DLD1 (cell line): ENCODE data around the gene NMNAT2.

Experiments used
- in situ Hi-C: cut with HindIII; loops from 2 replicates; pipeline ENCODE4 v1.10.0; 2017; ENCODE audit warnings: low sequenced_read_pairs

Gene NMNAT2

GRCh38 chr1:183270541-183271141, 147.5 kb downstream of the NMNAT2 start:
- in situ Hi-C loops: no loop called here

GRCh38 chr1:183267646-183268431, 150.3 kb downstream of the NMNAT2 start:
- in situ Hi-C loops: no loop called here

DNA sequence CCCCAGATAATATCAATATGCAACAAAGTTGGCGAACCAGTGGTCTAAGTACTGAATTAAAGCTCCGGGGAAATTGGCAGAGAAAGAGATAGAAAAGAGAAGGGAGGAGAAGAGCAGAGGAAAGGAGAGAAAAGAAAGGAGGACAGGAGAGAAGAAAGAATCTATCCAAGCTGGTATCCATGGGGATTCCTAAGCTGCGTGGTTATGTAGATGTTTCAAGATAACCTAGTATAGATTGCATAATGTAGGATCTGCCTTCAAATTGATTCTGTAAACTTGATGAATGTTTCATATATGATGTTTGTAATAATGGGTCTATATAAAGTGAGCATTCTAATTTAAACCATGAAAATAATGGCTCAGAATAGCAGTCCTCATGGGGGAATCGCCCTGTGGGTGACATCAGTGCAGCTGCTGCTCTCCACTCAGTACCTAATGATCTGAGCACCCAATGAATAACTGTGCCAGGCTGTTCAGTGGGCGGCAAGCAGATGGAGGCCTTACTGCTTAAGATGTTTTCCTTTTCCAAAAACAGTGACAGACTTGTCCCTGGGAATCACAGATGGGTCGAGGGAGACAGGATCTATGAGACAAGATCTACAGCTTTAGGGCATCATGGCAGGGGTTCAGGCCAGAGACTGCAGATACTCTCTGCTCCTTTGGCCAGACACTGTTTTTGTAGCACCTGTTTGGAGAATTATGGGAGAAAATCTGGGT, 154.1 kb downstream of the NMNAT2 start:
- in situ Hi-C loops: no loop called here

DNA sequence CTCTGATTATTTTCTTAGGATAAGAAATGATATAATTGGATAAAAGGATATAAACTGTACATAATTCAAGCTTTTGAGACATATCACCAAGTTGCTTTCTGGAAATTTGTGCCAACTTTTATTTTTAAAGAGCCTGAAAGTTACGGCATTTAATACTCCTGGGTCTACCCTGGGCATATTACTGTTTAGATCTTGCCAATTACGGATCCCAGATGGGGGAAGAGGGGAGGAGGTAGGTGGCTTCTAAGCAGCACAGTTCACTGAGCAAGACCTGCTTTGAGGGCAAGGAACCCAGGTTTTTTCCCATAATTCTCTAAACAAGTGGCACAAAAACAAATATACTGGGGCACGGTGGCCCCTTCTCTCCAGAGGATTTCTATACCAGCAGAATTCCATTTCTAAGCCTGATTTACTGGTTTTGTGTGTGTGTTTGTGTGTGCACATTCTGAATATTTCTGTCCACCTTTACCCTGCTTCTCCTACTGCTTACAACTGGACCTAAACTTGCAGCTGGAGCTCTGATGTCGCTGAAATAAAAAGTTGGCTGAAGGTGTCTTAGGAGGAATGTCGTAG, 155.5 kb downstream of the NMNAT2 start:
- in situ Hi-C loops: no loop called here

DNA sequence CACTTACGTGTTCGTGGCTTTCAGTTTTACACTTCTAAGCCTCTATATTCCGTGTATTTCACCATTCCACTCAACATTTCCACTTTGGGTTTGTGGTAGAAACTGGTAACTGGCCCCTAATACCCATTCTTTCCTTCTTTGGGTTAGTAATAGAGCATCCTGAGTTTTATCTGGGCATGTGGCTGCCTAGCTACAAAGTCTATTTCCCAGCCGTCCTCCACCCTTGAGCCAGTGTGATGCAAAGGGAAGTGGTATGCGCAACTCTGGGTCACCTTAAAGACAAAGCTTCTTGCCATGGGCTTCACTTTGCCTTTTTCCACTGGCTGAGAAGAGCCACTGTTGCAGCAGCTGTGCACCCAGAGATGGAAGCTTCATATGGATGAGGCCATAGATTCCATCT, 158.3 kb downstream of the NMNAT2 start:
- in situ Hi-C loops: no loop called here

GRCh38 chr1:183255073-183255472, 163.1 kb downstream of the NMNAT2 start:
- in situ Hi-C loops: no loop called here

DNA sequence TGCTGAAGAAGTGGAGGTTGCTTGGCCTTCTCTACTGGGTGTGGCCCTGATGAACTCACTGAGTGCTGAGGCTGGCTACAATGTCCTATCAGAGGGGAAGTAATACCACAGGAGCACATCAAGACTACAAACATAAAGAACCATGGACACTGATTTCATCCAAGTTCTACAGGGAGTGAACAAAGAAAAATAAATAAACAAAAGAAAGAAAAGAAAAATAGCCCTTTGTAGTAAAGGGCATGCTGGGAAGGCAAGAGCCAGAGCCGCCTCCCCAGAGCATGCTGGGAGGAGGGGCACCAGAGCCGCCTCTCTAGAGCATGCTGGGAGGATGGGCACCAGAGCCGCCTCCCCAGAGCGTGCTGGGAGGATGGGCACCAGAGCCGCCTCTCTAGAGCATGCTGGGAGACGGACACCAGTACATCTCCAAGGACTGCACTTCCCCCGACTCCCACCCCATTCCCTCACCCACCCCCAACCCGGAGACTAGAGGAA, 166.2 kb downstream of the NMNAT2 start:
- in situ Hi-C loops: no loop called here

- in situ Hi-C loops: no loop called here
Measured at GRCh38 chr1:183251101-183251958, 166.8 kb downstream of the NMNAT2 start.

DNA sequence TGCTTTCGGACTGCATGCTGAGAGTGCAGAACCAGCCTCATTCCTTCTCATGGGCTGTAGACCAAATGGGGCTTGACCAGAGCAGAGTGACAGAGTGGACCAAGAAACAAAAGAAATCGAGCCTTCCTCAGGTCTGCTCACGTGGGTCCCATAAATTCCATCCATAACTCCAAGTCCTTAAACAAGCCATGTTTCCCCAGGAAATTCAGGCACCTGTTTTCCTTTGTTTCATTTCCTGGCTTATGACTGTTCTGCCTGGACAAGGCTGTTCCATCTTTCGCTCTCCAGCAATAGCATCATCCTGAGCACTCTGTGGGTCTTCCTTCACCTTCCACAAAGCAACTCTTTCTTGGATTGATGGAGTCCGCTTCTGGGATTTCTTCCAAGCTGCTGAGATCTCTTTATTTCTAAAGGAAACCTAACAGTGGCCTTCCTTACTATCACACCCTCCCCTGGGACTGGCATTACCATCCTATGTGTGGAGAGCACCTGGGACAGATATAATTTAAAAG, 168.2 kb downstream of the NMNAT2 start:
- in situ Hi-C loops: loop anchor here (25.0 kb wide), 1 partner anchor 113 kb away; no protein-coding TSS in a partner anchor

DNA sequence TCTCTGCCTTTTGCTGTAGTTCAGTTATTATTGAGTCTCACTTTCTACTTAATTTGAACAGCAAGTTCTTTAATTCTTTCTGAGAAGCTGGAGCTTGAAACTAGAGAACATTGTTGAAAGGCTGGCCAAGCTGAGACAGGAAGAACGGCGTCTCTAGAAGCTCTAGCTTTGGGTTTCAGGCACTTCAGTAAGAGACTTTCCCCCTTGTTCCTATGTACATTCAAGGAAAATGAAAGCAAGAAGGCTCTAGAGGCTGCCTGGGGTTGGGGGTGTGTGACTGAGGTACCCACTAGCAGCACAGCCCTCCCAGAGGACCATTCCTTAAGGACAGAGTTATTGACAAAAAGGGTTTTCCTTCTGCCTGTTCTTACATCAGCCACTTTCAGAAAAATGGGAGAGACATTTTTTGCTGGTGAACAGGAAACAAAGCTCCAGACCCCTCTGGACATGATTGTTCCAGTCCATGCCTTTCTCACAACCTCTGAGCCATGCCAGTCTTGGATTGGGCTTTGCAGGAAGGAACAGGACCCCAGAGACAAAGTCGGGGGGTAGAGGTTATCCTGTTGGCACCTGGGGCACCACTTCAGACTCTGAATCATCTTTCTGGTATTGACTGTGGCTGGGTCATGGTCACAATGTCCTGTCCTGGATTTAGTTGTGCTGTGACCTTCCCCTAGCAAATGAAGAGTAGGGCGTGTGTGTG, 169.0 kb downstream of the NMNAT2 start:
- in situ Hi-C loops: loop anchor here (25.0 kb wide), 1 partner anchor 112 kb away; no protein-coding TSS in a partner anchor

- in situ Hi-C loops: loop anchor here (25.0 kb wide), 1 partner anchor 111 kb away; no protein-coding TSS in a partner anchor
Measured at GRCh38 chr1:183247931-183248330, 170.2 kb downstream of the NMNAT2 start.

- in situ Hi-C loops: loop anchor here (25.0 kb wide), 1 partner anchor 110 kb away; no protein-coding TSS in a partner anchor
Measured at GRCh38 chr1:183247484-183247883, 170.7 kb downstream of the NMNAT2 start.

- in situ Hi-C loops: loop anchor here (25.0 kb wide), 1 partner anchor 110 kb away; no protein-coding TSS in a partner anchor
Measured at GRCh38 chr1:183247066-183247465, 171.1 kb downstream of the NMNAT2 start.

GRCh38 chr1:183246436-183246835, 171.7 kb downstream of the NMNAT2 start:
- in situ Hi-C loops: loop anchor here (25.0 kb wide), 1 partner anchor 109 kb away; no protein-coding TSS in a partner anchor

GRCh38 chr1:183245357-183245756, 172.8 kb downstream of the NMNAT2 start:
- in situ Hi-C loops: loop anchor here (25.0 kb wide), 1 partner anchor 108 kb away; no protein-coding TSS in a partner anchor

DNA sequence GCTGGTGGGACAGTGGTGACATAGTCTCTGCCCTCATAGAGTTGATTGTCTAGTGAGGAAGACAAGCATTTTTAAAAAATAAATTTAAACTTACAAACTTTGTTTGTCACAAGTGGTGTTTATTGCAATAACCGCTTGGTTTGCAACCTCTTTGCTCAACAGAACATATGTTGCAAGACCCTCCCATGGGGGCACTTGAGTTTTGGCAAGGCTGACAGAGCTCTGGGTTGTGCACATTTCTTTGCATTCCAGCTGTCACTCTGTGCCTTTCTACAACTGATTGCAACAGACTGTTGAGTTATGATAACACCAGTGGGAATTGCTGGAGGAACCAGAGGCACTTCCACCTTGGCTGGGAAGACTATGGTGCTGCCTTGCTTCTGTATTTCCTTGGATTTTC, 173.7 kb downstream of the NMNAT2 start:
- in situ Hi-C loops: loop anchor here (25.0 kb wide), 1 partner anchor 107 kb away; no protein-coding TSS in a partner anchor

GRCh38 chr1:183243161-183244050, 174.8 kb downstream of the NMNAT2 start:
- in situ Hi-C loops: loop anchor here (25.0 kb wide), 1 partner anchor 106 kb away; no protein-coding TSS in a partner anchor

- in situ Hi-C loops: loop anchor here (25.0 kb wide), 1 partner anchor 105 kb away; no protein-coding TSS in a partner anchor
Measured at GRCh38 chr1:183242556-183242955, 175.6 kb downstream of the NMNAT2 start.
